BE2C (cell line): ENCODE data around the gene DLG2.
"Not testable (repeated sequence)": the region's sequence is repeated elsewhere in the genome, so short reads cannot be mapped to it uniquely, and the experiment has no call there.

Experiments
- DNase-seq: peaks from one replicate; pipeline ENCODE4 v3.0.0-alpha.2; 2020
- H3K27me3 ChIP-seq: fragments of 250-450 bp; sonication (Bioruptor Pico); 2 replicates; pipeline ENCODE4 v1.5.1; 2020; ENCODE audit warnings: mild to moderate bottlenecking
- H3K36me3 ChIP-seq: fragments of 250-450 bp; sonication (Bioruptor Pico); 2 replicates; pipeline ENCODE4 v1.5.1; 2020; ENCODE audit warnings: mild to moderate bottlenecking
- H3K4me1 ChIP-seq: fragments of 250-450 bp; sonication (Bioruptor Pico); 2 replicates; pipeline ENCODE4 v1.5.1; 2020
- H3K4me3 ChIP-seq: 2 replicates; pipeline ENCODE4 v1.5.1; 2011; ENCODE audit warnings: low read depth, low read length
- H3K9me3 ChIP-seq: fragments of 250-450 bp; sonication (Bioruptor Pico); 2 replicates; pipeline ENCODE4 v1.5.1; 2020
- TF ChIP-seq, protein P1 (sequence below): IDR thresholded peaks from 2 replicates; pipeline ENCODE4 v1.5.1; 2012; ENCODE audit warnings: mild to moderate bottlenecking, low read depth, low read length

DLG2 gene

DNA sequence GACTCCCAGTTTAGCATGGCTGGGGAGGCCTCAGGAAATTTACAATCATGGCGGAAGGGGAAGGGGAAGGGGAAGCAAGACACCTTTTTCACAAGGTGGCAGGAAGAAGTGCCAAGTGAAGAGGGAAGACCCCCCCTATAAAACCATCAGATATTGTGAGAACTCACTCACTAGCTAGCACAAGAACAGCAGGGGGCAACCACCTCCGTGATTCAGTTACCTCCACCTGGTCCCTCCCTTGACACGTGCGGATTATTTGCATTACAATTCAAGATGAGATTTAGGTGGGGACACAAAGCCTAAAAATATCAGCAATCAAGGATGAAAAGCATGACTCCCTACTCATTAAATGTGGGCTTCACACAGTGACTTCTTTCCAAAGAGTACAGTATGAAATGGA is 2186.0 kb downstream of the DLG2 start:
- H3K4me1 ChIP-seq, result no peaks in the 10 kb centered on the region
- H3K36me3 ChIP-seq, result no peaks in the 10 kb centered on the region
- H3K27me3 ChIP-seq, result no peaks in the 10 kb centered on the region
- no peak overlapping the region for H3K4me3 ChIP-seq
- H3K9me3 ChIP-seq, result no peaks in the 10 kb centered on the region
- no peak for DNase-seq
- TF ChIP-seq, protein P1, sequence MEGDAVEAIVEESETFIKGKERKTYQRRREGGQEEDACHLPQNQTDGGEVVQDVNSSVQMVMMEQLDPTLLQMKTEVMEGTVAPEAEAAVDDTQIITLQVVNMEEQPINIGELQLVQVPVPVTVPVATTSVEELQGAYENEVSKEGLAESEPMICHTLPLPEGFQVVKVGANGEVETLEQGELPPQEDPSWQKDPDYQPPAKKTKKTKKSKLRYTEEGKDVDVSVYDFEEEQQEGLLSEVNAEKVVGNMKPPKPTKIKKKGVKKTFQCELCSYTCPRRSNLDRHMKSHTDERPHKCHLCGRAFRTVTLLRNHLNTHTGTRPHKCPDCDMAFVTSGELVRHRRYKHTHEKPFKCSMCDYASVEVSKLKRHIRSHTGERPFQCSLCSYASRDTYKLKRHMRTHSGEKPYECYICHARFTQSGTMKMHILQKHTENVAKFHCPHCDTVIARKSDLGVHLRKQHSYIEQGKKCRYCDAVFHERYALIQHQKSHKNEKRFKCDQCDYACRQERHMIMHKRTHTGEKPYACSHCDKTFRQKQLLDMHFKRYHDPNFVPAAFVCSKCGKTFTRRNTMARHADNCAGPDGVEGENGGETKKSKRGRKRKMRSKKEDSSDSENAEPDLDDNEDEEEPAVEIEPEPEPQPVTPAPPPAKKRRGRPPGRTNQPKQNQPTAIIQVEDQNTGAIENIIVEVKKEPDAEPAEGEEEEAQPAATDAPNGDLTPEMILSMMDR, result no peak

- no peaks in the 10 kb centered on the region for H3K27me3 ChIP-seq
- DNase-seq, result no peak
- no peak overlapping the region for H3K4me3 ChIP-seq
- H3K9me3 ChIP-seq, result no peaks in the 10 kb centered on the region
- H3K4me1 ChIP-seq, result no peaks in the 10 kb centered on the region
- TF ChIP-seq, protein P1, result no peak
- no peaks in the 10 kb centered on the region for H3K36me3 ChIP-seq
Measured at GRCh38 chr11:83438438-83438837, 2188.7 kb downstream of the DLG2 start.

- Histone ChIP-seq H3K9me3 (no peaks in the 10 kb centered on the region), H3K36me3 (no peaks in the 10 kb centered on the region), H3K4me3 (no peak overlapping the region), H3K4me1 (no peaks in the 10 kb centered on the region), H3K27me3 (no peaks in the 10 kb centered on the region)
- DNase-seq, result no peak
- TF ChIP-seq, protein P1, result no peak
Measured at GRCh38 chr11:83437939-83438338, 2189.2 kb downstream of the DLG2 start.

DNA sequence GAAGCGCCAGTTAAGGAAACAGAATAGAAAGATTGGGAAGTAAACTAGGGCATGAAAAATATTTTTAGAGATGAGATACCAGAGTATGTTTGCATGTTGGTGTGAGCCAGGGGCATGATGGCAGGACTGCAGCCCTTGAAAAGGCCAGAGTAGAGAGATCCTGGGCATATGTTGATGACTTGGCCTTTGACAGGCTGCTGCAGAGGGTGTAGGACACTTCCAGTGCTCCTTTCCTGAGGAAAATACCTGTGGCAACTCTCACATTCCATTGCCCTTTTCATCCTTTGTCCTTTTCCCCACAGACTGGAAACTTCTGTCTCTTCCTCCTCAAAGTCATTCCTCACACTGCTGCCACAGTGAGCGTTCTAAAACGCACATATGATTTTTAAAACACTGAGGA is 2190.3 kb downstream of the DLG2 start:
- no peak for DNase-seq
- Histone ChIP-seq H3K9me3 (no peaks in the 10 kb centered on the region), H3K4me1 (no peaks in the 10 kb centered on the region), H3K4me3 (no peak overlapping the region), H3K27me3 (no peaks in the 10 kb centered on the region), H3K36me3 (no peaks in the 10 kb centered on the region)
- TF ChIP-seq, protein P1, result no peak

DNA sequence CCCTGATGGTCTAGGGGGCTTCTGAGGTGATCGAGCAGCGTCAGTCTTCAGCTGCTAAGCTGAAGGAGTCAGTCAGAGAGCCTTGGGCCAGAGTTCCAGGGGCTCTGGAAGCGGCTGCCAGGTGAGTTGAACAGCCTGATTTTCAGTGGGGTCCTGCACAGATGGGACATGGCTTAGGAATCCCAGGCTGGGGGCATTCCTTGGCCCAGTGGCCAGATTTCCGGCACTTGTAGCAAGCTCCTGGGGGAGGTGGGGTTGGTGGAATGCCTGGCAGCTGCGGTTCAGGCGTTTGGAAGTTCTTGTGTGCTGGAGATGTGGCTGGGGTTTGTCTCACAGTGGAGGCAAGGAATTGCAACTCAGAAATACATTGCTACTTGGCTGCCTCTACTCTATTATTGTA is 2192.3 kb downstream of the DLG2 start:
- not testable (repeated sequence) for H3K27me3 ChIP-seq, DNase-seq, H3K4me1 ChIP-seq, H3K4me3 ChIP-seq, H3K9me3 ChIP-seq, H3K36me3 ChIP-seq

DNA sequence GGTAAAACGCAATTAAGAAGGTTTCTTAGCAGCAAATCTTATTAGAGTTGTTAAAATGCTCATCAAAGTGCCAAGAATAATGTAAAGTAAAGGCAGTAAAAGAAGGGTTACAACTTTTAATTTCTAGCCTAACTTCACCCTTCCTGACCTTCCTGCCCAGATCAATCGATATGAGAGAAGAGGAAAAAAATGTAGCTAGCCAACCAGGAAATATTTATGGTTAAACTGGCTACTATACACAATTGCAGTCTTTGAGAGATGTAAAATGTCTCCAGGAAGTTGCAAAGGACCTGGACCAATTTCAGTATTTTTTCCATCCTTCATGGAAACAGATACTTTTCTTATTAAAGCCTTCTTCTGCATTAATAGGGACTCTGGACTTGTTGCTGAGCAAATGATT is 2199.2 kb downstream of the DLG2 start:
- H3K4me3 ChIP-seq, result no peak overlapping the region
- DNase-seq, result no peak
- H3K9me3 ChIP-seq, result no peaks in the 10 kb centered on the region
- H3K27me3 ChIP-seq, result no peaks in the 10 kb centered on the region
- no peaks in the 10 kb centered on the region for H3K36me3 ChIP-seq
- TF ChIP-seq, protein P1, result no peak
- H3K4me1 ChIP-seq, result no peaks in the 10 kb centered on the region

DNA sequence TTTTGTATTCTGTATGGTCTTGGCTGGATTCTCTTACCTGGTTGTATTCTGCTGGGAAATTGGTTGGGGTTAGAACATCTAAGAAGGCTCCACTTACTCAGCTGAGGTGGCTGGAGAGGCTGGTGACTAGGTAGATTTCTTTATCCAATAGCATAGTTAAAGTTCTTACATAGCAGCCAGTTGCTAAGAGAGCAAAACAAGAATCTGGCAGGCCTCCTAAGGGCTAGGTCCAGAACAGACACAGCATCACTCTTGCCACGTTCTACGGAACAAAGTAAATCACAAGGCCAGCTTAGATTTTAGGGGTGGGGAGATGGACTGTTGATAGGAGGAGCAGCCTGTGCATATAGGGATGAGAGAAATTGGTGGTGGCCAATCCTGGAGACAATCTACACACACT is 2199.6 kb downstream of the DLG2 start:
- no peak for DNase-seq
- Histone ChIP-seq H3K4me1 (no peaks in the 10 kb centered on the region), H3K27me3 (no peaks in the 10 kb centered on the region), H3K4me3 (no peak overlapping the region), H3K36me3 (no peaks in the 10 kb centered on the region), H3K9me3 (no peaks in the 10 kb centered on the region)
- TF ChIP-seq, protein P1, result no peak
